NT2/D1 (cell line): Measurements from ENCODE around the gene AP2B1.

Experiments
- SUZ12 ChIP-seq: IDR thresholded peaks from 2 replicates; pipeline ENCODE4 v1.6.1; 2011; ENCODE audit not compliant: insufficient read length, insufficient read depth; ENCODE audit errors: extremely low read depth
- YY1 ChIP-seq: IDR thresholded peaks from 2 replicates; pipeline ENCODE4 v1.6.1; 2011; ENCODE audit not compliant: insufficient read length, insufficient read depth
- ZNF274 ChIP-seq: IDR thresholded peaks from 2 replicates; pipeline ENCODE4 v1.6.1; 2011; ENCODE audit warnings: mild to moderate bottlenecking, low read depth, low read length

GRCh38 chr17:35738519-35739133, 151.5 kb downstream of the AP2B1 start:
- TF ChIP-seq SUZ12 (no peak), ZNF274 (no peak), YY1 (no peak)
